RPMI8226 (cell line): ENCODE measurements around the gene ZNF217.
A peak's percentile ranks its signal among the peaks of the same experiment; 100 is the strongest.
"Not testable (repeated sequence)": the region's sequence is repeated elsewhere in the genome, so short reads cannot be mapped to it uniquely, and the experiment has no call there.

Experiments
- DNase-seq: peaks from one replicate; pipeline ENCODE4 v3.0.0-alpha.2; 2015

ZNF217 gene

GRCh38 chr20:53597030-53597482, 3.4 kb upstream of the ZNF217 start:
- DNase-seq = no peak

GRCh38 chr20:53596189-53597001, 2.8 kb upstream of the ZNF217 start:
- DNase-seq = not testable (repeated sequence)

GRCh38 chr20:53595742-53596141, 2.1 kb upstream of the ZNF217 start:
- not testable (repeated sequence) for DNase-seq

GRCh38 chr20:53595018-53595378, 1.4 kb upstream of the ZNF217 start:
- DNase-seq = no peak

GRCh38 chr20:53594068-53595017, 704 bp upstream of the ZNF217 start:
- peak; percentile 95 for DNase-seq

GRCh38 chr20:53592992-53593465, 610 bp downstream of the ZNF217 start:
- DNase-seq = no peak

- DNase-seq = peak; percentile 76
Observed at GRCh38 chr20:53592454-53592991, 1.1 kb downstream of the ZNF217 start.

GRCh38 chr20:53591941-53592441, 1.6 kb downstream of the ZNF217 start:
- not testable (repeated sequence) for DNase-seq

- DNase-seq = not testable (repeated sequence)
Observed at GRCh38 chr20:53591206-53591741, 2.4 kb downstream of the ZNF217 start.

- not testable (repeated sequence) for DNase-seq
Observed at GRCh38 chr20:53590608-53591007, 3.0 kb downstream of the ZNF217 start.

- DNase-seq = not testable (repeated sequence)
Observed at GRCh38 chr20:53590122-53590521, 3.5 kb downstream of the ZNF217 start.

GRCh38 chr20:53589321-53590065, 4.1 kb downstream of the ZNF217 start:
- DNase-seq = not testable (repeated sequence)

- DNase-seq = not testable (repeated sequence)
Observed at GRCh38 chr20:53587157-53587703, 6.4 kb downstream of the ZNF217 start.

- DNase-seq = no peak
Observed at GRCh38 chr20:53586640-53587039, 7.0 kb downstream of the ZNF217 start.

- not testable (repeated sequence) for DNase-seq
Observed at GRCh38 chr20:53585910-53586309, 7.7 kb downstream of the ZNF217 start.

- not testable (repeated sequence) for DNase-seq
Observed at GRCh38 chr20:53585004-53585569, 8.6 kb downstream of the ZNF217 start.

GRCh38 chr20:53584550-53584913, 9.1 kb downstream of the ZNF217 start:
- DNase-seq = not testable (repeated sequence)

- DNase-seq = not testable (repeated sequence)
Observed at GRCh38 chr20:53583660-53584549, 9.7 kb downstream of the ZNF217 start.

- peak; percentile 32 for DNase-seq
Observed at GRCh38 chr20:53582574-53583351, 10.9 kb downstream of the ZNF217 start.
